Neural cell (in vitro differentiated cells): ENCODE measurements around the gene DYNLRB1. TPM values are rescaled to one million over a fixed set of nuclear protein-coding genes. Genes with fewer than 3 reads are reported as not detected.

ENCODE experiments used
- H2AFZ ChIP-seq: fragments of 200-600, 300-800 bp; sonication (generic), shearing (Covaris generic); 2 replicates; pipeline ENCODE4 v1.6.0; 2014; ENCODE audit warnings: low read depth, mild to moderate bottlenecking, antibody characterized with exemption, low read length, moderate library complexity
- H3F3A ChIP-seq: fragments of 200-600 bp; shearing (Covaris generic); 2 replicates; pipeline ENCODE4 v1.6.1; 2016; ENCODE audit warnings: mild to moderate bottlenecking, moderate library complexity, mixed read lengths, antibody characterized with exemption, low read length; ENCODE audit not compliant: insufficient read depth, poor library complexity, severe bottlenecking
- H3K27ac ChIP-seq: fragments of 200-600, 300-800 bp; sonication (generic), shearing (Covaris generic); 2 replicates; pipeline ENCODE4 v1.5.1; 2014; ENCODE audit warnings: mild to moderate bottlenecking, low read length, moderate library complexity
- H3K27me3 ChIP-seq: fragments of 300-800, 200-600 bp; sonication (generic), shearing (Covaris generic); 2 replicates; pipeline ENCODE4 v1.6.0; 2014; ENCODE audit warnings: mild to moderate bottlenecking, low read depth, low read length, moderate library complexity; ENCODE audit not compliant: insufficient read depth
- H3K36me3 ChIP-seq: fragments of 300-800, 200-600 bp; sonication (generic), shearing (Covaris generic); 2 replicates; pipeline ENCODE4 v1.5.1; 2014; ENCODE audit warnings: mild to moderate bottlenecking, antibody characterized with exemption, low read length, moderate library complexity; ENCODE audit not compliant: insufficient read depth
- H3K4me2 ChIP-seq: fragments of 300-800, 200-600 bp; sonication (generic), shearing (Covaris generic); 2 replicates; pipeline ENCODE4 v1.6.0; 2014; ENCODE audit warnings: mild to moderate bottlenecking, low read length
- H3K4me3 ChIP-seq: fragments of 300-800, 200-600 bp; sonication (generic), shearing (Covaris generic); 2 replicates; pipeline ENCODE4 v1.5.1; 2014; ENCODE audit warnings: mild to moderate bottlenecking, low read length, moderate library complexity
- H3K79me2 ChIP-seq: fragments of 200-600 bp; shearing (Covaris generic); replicated peaks from 2 replicates; pipeline ENCODE4 v1.6.0; 2014; ENCODE audit warnings: mild to moderate bottlenecking, low read length, moderate library complexity; ENCODE audit not compliant: insufficient read depth
- H3K9ac ChIP-seq: fragments of 300-800, 200-600 bp; sonication (generic), shearing (Covaris generic); 2 replicates; pipeline ENCODE4 v1.6.1; 2016; ENCODE audit warnings: mild to moderate bottlenecking, low read length, mixed read lengths
- H3K9me2 ChIP-seq: fragments of 200-600 bp; shearing (Covaris generic); 2 replicates; pipeline ENCODE4 v1.6.1; 2016; ENCODE audit warnings: mild to moderate bottlenecking, low read length, mixed read lengths; ENCODE audit not compliant: insufficient read depth
- H3K9me3 ChIP-seq: fragments of 200-600, 300-800 bp; sonication (generic), shearing (Covaris generic); 2 replicates; pipeline ENCODE4 v1.6.1; 2016; ENCODE audit warnings: mild to moderate bottlenecking, mixed run types, low read length, moderate library complexity, mixed read lengths
- H4K20me1 ChIP-seq: fragments of 200-600 bp; shearing (Covaris generic); 2 replicates; pipeline ENCODE4 v1.6.1; 2016; ENCODE audit warnings: mild to moderate bottlenecking, mixed run types; ENCODE audit not compliant: insufficient read depth
- EP300 ChIP-seq: fragments of 450-650 bp; conservative IDR thresholded peaks from 2 replicates; pipeline ENCODE4 v1.6.1; 2014; ENCODE audit warnings: antibody characterized with exemption, mild to moderate bottlenecking, moderate library complexity; ENCODE audit not compliant: poor library complexity, severe bottlenecking
- EZH2 ChIP-seq: fragments of 200-600, 300-800 bp; shearing (Covaris generic), sonication (generic); IDR thresholded peaks from 2 replicates; pipeline ENCODE4 v1.6.1; 2014; ENCODE audit warnings: antibody characterized with exemption, low read length, borderline replicate concordance, mild to moderate bottlenecking; ENCODE audit not compliant: insufficient read depth, poor library complexity, severe bottlenecking
- MXI1 ChIP-seq: fragments of 450-650 bp; conservative IDR thresholded peaks from 2 replicates; pipeline ENCODE4 v1.6.1; 2014; ENCODE audit warnings: antibody characterized with exemption, mild to moderate bottlenecking; ENCODE audit not compliant: poor library complexity, severe bottlenecking
- POLR2AphosphoS5 ChIP-seq: IDR thresholded peaks from 2 replicates; pipeline ENCODE4 v1.6.1; 2012
- RAD21 ChIP-seq: fragments of 450-650 bp; conservative IDR thresholded peaks from 2 replicates; pipeline ENCODE4 v1.6.1; 2014; ENCODE audit warnings: antibody characterized with exemption, mild to moderate bottlenecking, moderate library complexity
- REST ChIP-seq: IDR thresholded peaks from 2 replicates; pipeline ENCODE4 v1.6.1; 2012; ENCODE audit warnings: borderline replicate concordance
- SMC3 ChIP-seq: fragments of 450-650 bp; conservative IDR thresholded peaks from 2 replicates; pipeline ENCODE4 v1.6.1; 2014; ENCODE audit warnings: antibody characterized with exemption, mild to moderate bottlenecking, moderate library complexity; ENCODE audit not compliant: poor library complexity
- polyA plus RNA-seq: library from polyadenylated mRNA; depleted of rRNA; stranded (reverse); fragments of >200 nt; gene quantifications from 2 replicates; pipeline ENCODE4 v1.2.3, GENCODE V29; 2014

The DYNLRB1 gene
- polyA plus RNA-seq, 1 donor from 2014 or later: 103 TPM

GRCh38 chr20:34582221-34582620 lies 66.0 kb downstream of the DYNLRB1 start:
- Histone ChIP-seq H3K27ac (no peak overlapping the region), H3K36me3 (no peaks in the 10 kb centered on the region), H4K20me1 (no peaks in the 10 kb centered on the region), H3K9me3 (no peaks in the 10 kb centered on the region), H3K27me3 (no peaks in the 10 kb centered on the region), H3K4me2 (no peak overlapping the region), H3K9ac (no peak overlapping the region), H3F3A (no peaks in the 10 kb centered on the region), H3K79me2 (no peaks in the 10 kb centered on the region), H3K4me3 (no peak overlapping the region), H2AFZ (no peak overlapping the region), H3K9me2 (no peaks in the 10 kb centered on the region)
- TF ChIP-seq MXI1: no peak
- no peak for TF ChIP-seq RAD21

GRCh38 chr20:34582911-34583310 lies 66.7 kb downstream of the DYNLRB1 start:
- H2AFZ ChIP-seq: no peak overlapping the region
- no peaks in the 10 kb centered on the region for H3K27me3 ChIP-seq
- no peaks in the 10 kb centered on the region for H3F3A ChIP-seq
- H3K9me2 ChIP-seq: no peaks in the 10 kb centered on the region
- TF ChIP-seq EZH2 (no peak), REST (no peak), MXI1 (no peak), POLR2AphosphoS5 (no peak)
- H3K9ac ChIP-seq: no peak overlapping the region
- no peaks in the 10 kb centered on the region for H3K9me3 ChIP-seq
- H3K27ac ChIP-seq: no peak overlapping the region
- H3K4me2 ChIP-seq: no peak overlapping the region
- H3K4me3 ChIP-seq: no peak overlapping the region
- H3K36me3 ChIP-seq: peaks cover 5% of the 10 kb centered on the region
- no peaks in the 10 kb centered on the region for H4K20me1 ChIP-seq
- H3K79me2 ChIP-seq: no peaks in the 10 kb centered on the region

- Histone ChIP-seq H3K4me2 (no peak overlapping the region), H3K9me3 (no peaks in the 10 kb centered on the region), H3F3A (no peaks in the 10 kb centered on the region), H4K20me1 (no peaks in the 10 kb centered on the region), H3K9me2 (no peaks in the 10 kb centered on the region), H3K36me3 (peaks cover 5% of the 10 kb centered on the region), H3K79me2 (no peaks in the 10 kb centered on the region), H2AFZ (no peak overlapping the region), H3K9ac (no peak overlapping the region), H3K27me3 (no peaks in the 10 kb centered on the region), H3K27ac (no peak overlapping the region), H3K4me3 (no peak overlapping the region)
- TF ChIP-seq EP300 (no peak), SMC3 (no peak), REST (no peak), RAD21 (no peak), POLR2AphosphoS5 (no peak)
Observed at GRCh38 chr20:34583544-34583943, 67.3 kb downstream of the DYNLRB1 start.
